Fibroblast of pulmonary artery (primary cell): ENCODE data around the gene ZDHHC9.

ENCODE experiments used
- DNase-seq: peaks from one replicate; pipeline ENCODE4 v3.0.0-alpha.2; 2010; ENCODE audit warnings: low read depth
- H3K4me3 ChIP-seq: replicated peaks from 2 replicates; pipeline ENCODE4 v1.5.1; 2011; ENCODE audit warnings: low read depth, mild to moderate bottlenecking, control low read depth, low read length, moderate library complexity
- CTCF ChIP-seq: IDR thresholded peaks from 2 replicates; pipeline ENCODE4 v1.5.1; 2011; ENCODE audit warnings: mild to moderate bottlenecking, control low read depth, low read length, inconsistent platforms; ENCODE audit errors: missing control alignments

The ZDHHC9 gene

GRCh38 chrX:129831091-129831885, 12.4 kb downstream of the ZDHHC9 start:
- no peak overlapping the region for H3K4me3 ChIP-seq
- no peak for TF ChIP-seq CTCF
- DNase-seq: no peak

- no peak for DNase-seq
- no peak overlapping the region for H3K4me3 ChIP-seq
- TF ChIP-seq CTCF: no peak
These were observed 13.2 kb downstream of the ZDHHC9 start for GRCh38 chrX:129830494-129830893.

GRCh38 chrX:129825746-129826505, 17.8 kb downstream of the ZDHHC9 start:
- no peak overlapping the region for H3K4me3 ChIP-seq
- no peak for TF ChIP-seq CTCF
- DNase-seq: no peak

GRCh38 chrX:129824620-129825019, 19.1 kb downstream of the ZDHHC9 start:
- no peak for TF ChIP-seq CTCF
- H3K4me3 ChIP-seq: no peak overlapping the region
- no peak for DNase-seq

GRCh38 chrX:129823522-129823921, 20.2 kb downstream of the ZDHHC9 start:
- DNase-seq: no peak
- TF ChIP-seq CTCF: no peak
- no peak overlapping the region for H3K4me3 ChIP-seq

- DNase-seq: peak; percentile 62
These were observed 20.6 kb downstream of the ZDHHC9 start for GRCh38 chrX:129823115-129823514.

More at GRCh38 chrX:129823115-129823514, 20.6 kb downstream of the ZDHHC9 start:
- no peak overlapping the region for H3K4me3 ChIP-seq
- TF ChIP-seq CTCF: peak; percentile 63
